HUES48 (cell line): Measurements from ENCODE around the gene HSPA1L.

Experiments
- H3K27ac ChIP-seq: one replicate; pipeline ENCODE4 v1.7.0; 2013; ENCODE audit warnings: low read depth, low read length, inconsistent platforms
- H3K27me3 ChIP-seq: 2 replicates; pipeline ENCODE4 v1.6.1; 2013; ENCODE audit warnings: mild to moderate bottlenecking, low read length; ENCODE audit not compliant: control insufficient read depth, insufficient read depth
- H3K36me3 ChIP-seq: 2 replicates; pipeline ENCODE4 v1.6.1; 2013; ENCODE audit warnings: low read length; ENCODE audit not compliant: control insufficient read depth, insufficient read depth
- H3K4me1 ChIP-seq: 2 replicates; pipeline ENCODE4 v1.6.1; 2013; ENCODE audit warnings: mild to moderate bottlenecking, low read length; ENCODE audit not compliant: control insufficient read depth, insufficient read depth
- H3K4me3 ChIP-seq: 2 replicates; pipeline ENCODE4 v1.5.1; 2013; ENCODE audit warnings: mild to moderate bottlenecking, low read depth, low read length
- H3K9ac ChIP-seq: 2 replicates; pipeline ENCODE4 v1.6.1; 2013; ENCODE audit warnings: mild to moderate bottlenecking, low read depth, low read length, moderate library complexity
- H3K9me3 ChIP-seq: 2 replicates; pipeline ENCODE4 v1.6.1; 2013; ENCODE audit warnings: low read length; ENCODE audit not compliant: control insufficient read depth, insufficient read depth

Gene HSPA1L

GRCh38 chr6:31770860-31771259 lies 44.2 kb downstream of the HSPA1L start:
- Histone ChIP-seq H3K4me1 (no peaks in the 10 kb centered on the region), H3K27ac (no peak overlapping the region), H3K9ac (no peak overlapping the region)

GRCh38 chr6:31769684-31770371 lies 45.3 kb downstream of the HSPA1L start:
- H3K9me3 ChIP-seq, result no peaks in the 10 kb centered on the region
- H3K27me3 ChIP-seq, result no peaks in the 10 kb centered on the region
- H3K36me3 ChIP-seq, result no peaks in the 10 kb centered on the region
- H3K27ac ChIP-seq, result no peak overlapping the region
- H3K4me3 ChIP-seq, result no peak overlapping the region
- H3K4me1 ChIP-seq, result no peaks in the 10 kb centered on the region
- no peak overlapping the region for H3K9ac ChIP-seq

More at GRCh38 chr6:31770860-31771259, 44.2 kb downstream of the HSPA1L start:
- Histone ChIP-seq H3K4me3 (no peak overlapping the region), H3K36me3 (no peaks in the 10 kb centered on the region), H3K27me3 (no peaks in the 10 kb centered on the region), H3K9me3 (no peaks in the 10 kb centered on the region)

GRCh38 chr6:31768363-31769257 lies 46.5 kb downstream of the HSPA1L start:
- Histone ChIP-seq H3K4me3 (no peak overlapping the region), H3K36me3 (0 out of 2 replicates have a peak, but pooled peaks cover 3% of the 10 kb centered on the region), H3K27me3 (no peaks in the 10 kb centered on the region), H3K9ac (no peak overlapping the region), H3K27ac (no peak overlapping the region), H3K9me3 (no peaks in the 10 kb centered on the region), H3K4me1 (no peaks in the 10 kb centered on the region)

GRCh38 chr6:31767096-31767645 lies 47.9 kb downstream of the HSPA1L start:
- no peak overlapping the region for H3K9ac ChIP-seq
- H3K4me1 ChIP-seq, result peaks cover 4% of the 10 kb centered on the region; the same call in 1 of the 2 replicates
- H3K9me3 ChIP-seq, result no peaks in the 10 kb centered on the region

GRCh38 chr6:31765910-31766794 lies 48.9 kb downstream of the HSPA1L start:
- no peak overlapping the region for H3K9ac ChIP-seq
- H3K4me3 ChIP-seq, result peak overlapping the region; percentile 36; the same call in 1 of the 2 replicates

More at GRCh38 chr6:31767096-31767645, 47.9 kb downstream of the HSPA1L start:
- Histone ChIP-seq H3K36me3 (0 out of 2 replicates have a peak, but pooled peaks cover 3% of the 10 kb centered on the region), H3K27me3 (no peaks in the 10 kb centered on the region), H3K4me3 (no peak overlapping the region), H3K27ac (no peak overlapping the region)

GRCh38 chr6:31765559-31765909 lies 49.5 kb downstream of the HSPA1L start:
- Histone ChIP-seq H3K27ac (no peak overlapping the region), H3K4me1 (peaks cover 4% of the 10 kb centered on the region; the same call in 1 of the 2 replicates), H3K27me3 (no peaks in the 10 kb centered on the region), H3K4me3 (no peak overlapping the region), H3K9me3 (no peaks in the 10 kb centered on the region), H3K9ac (no peak overlapping the region), H3K36me3 (peaks cover 18% of the 10 kb centered on the region; the same call in 1 of the 2 replicates)

More at GRCh38 chr6:31765910-31766794, 48.9 kb downstream of the HSPA1L start:
- Histone ChIP-seq H3K36me3 (peaks cover 12% of the 10 kb centered on the region; the same call in 1 of the 2 replicates), H3K4me1 (peaks cover 4% of the 10 kb centered on the region; the same call in 1 of the 2 replicates), H3K27me3 (no peaks in the 10 kb centered on the region), H3K9me3 (no peaks in the 10 kb centered on the region), H3K27ac (no peak overlapping the region)

- Histone ChIP-seq H3K4me3 (no peak overlapping the region), H3K9me3 (no peaks in the 10 kb centered on the region), H3K27me3 (no peaks in the 10 kb centered on the region), H3K36me3 (peaks cover 29% of the 10 kb centered on the region), H3K4me1 (peaks cover 4% of the 10 kb centered on the region; the same call in 1 of the 2 replicates), H3K9ac (no peak overlapping the region), H3K27ac (no peak overlapping the region)
Observed at GRCh38 chr6:31764198-31764597, 50.9 kb downstream of the HSPA1L start.

GRCh38 chr6:31763619-31763940 lies 51.5 kb downstream of the HSPA1L start:
- H3K4me3 ChIP-seq, result no peak overlapping the region
- H3K36me3 ChIP-seq, result peaks cover 35% of the 10 kb centered on the region
- H3K27ac ChIP-seq, result peak overlapping the region; percentile 69
- peaks cover 4% of the 10 kb centered on the region; the same call in 1 of the 2 replicates for H3K4me1 ChIP-seq
- no peak overlapping the region for H3K9ac ChIP-seq
- no peaks in the 10 kb centered on the region for H3K27me3 ChIP-seq
- no peaks in the 10 kb centered on the region for H3K9me3 ChIP-seq

GRCh38 chr6:31762878-31763618 lies 52.0 kb downstream of the HSPA1L start:
- H3K4me3 ChIP-seq, result no peak overlapping the region
- H3K9ac ChIP-seq, result no peak overlapping the region
- no peaks in the 10 kb centered on the region for H3K27me3 ChIP-seq
- H3K27ac ChIP-seq, result peak overlapping the region; percentile 69
- peaks cover 4% of the 10 kb centered on the region; the same call in 1 of the 2 replicates for H3K4me1 ChIP-seq
- H3K9me3 ChIP-seq, result no peaks in the 10 kb centered on the region
- H3K36me3 ChIP-seq, result peaks cover 35% of the 10 kb centered on the region

GRCh38 chr6:31762356-31762755 lies 52.7 kb downstream of the HSPA1L start, which contains the start of gene SAPCD1:
SAPCD1 (plus strand) TSS chr6:31762656; CDS start chr6:31763055, 399 bp downstream.
- Histone ChIP-seq H3K4me1 (peaks cover 4% of the 10 kb centered on the region; the same call in 1 of the 2 replicates), H3K9me3 (no peaks in the 10 kb centered on the region), H3K27ac (peak within 1 kb of the TSS; percentile 69), H3K36me3 (peaks cover 35% of the 10 kb centered on the region), H3K27me3 (no peaks in the 10 kb centered on the region), H3K4me3 (no peak within 1 kb of the TSS), H3K9ac (no peak within 1 kb of the TSS)
